HG03521 (cell line): ENCODE results near the gene ERFE.
"Not testable (repeated sequence)": the region's sequence is repeated elsewhere in the genome, so short reads cannot be mapped to it uniquely, and the experiment has no call there.

ENCODE experiments used
- ATAC-seq: cut with Tn5 transposase; IDR thresholded peaks from one replicate; pipeline ENCODE4 v1.9.1; 2021; ENCODE audit warnings: mild to moderate bottlenecking, moderate library complexity; ENCODE audit not compliant: unreplicated experiment

ERFE gene

GRCh38 chr2:238158509-238159070 lies at the start of gene ERFE:
Gene ERFE (plus strand): TSS chr2:238158970. CDS start chr2:238159008, 38 bp downstream.
- no peak for ATAC-seq

- ATAC-seq = no peak
These were observed 45.2 kb upstream of the ERFE start for GRCh38 chr2:238113611-238114010.

GRCh38 chr2:238114331-238114841 lies 44.4 kb upstream of the ERFE start:
- no peak for ATAC-seq

- ATAC-seq = no peak
These were observed 43.7 kb upstream of the ERFE start for GRCh38 chr2:238114851-238115660.

- ATAC-seq = not testable (repeated sequence)
These were observed 43.1 kb upstream of the ERFE start for GRCh38 chr2:238115709-238116108.

GRCh38 chr2:238116298-238117198 lies 42.2 kb upstream of the ERFE start:
- ATAC-seq = no peak

GRCh38 chr2:238117199-238118154 lies 41.3 kb upstream of the ERFE start:
- ATAC-seq = no peak

GRCh38 chr2:238119756-238120462 lies 38.9 kb upstream of the ERFE start:
- ATAC-seq = no peak

- ATAC-seq = no peak
These were observed 38.1 kb upstream of the ERFE start for GRCh38 chr2:238120463-238121298.

GRCh38 chr2:238121511-238122286 lies 37.1 kb upstream of the ERFE start:
- no peak for ATAC-seq

GRCh38 chr2:238122287-238123217 lies 36.2 kb upstream of the ERFE start:
- ATAC-seq = no peak

- ATAC-seq = no peak
These were observed 35.4 kb upstream of the ERFE start for GRCh38 chr2:238123218-238123971.

GRCh38 chr2:238123991-238124470 lies 34.7 kb upstream of the ERFE start:
- no peak for ATAC-seq

GRCh38 chr2:238124488-238125126 lies 34.2 kb upstream of the ERFE start:
- no peak for ATAC-seq

GRCh38 chr2:238125127-238125885 lies 33.5 kb upstream of the ERFE start:
- no peak for ATAC-seq
